Keratinocyte (primary cell): Measurements from ENCODE around the gene TRABD2B. TPM values are rescaled to one million over a fixed set of nuclear protein-coding genes. Genes with fewer than 3 reads are reported as not detected.

ENCODE experiments used
- DNase-seq: peaks from one replicate; pipeline ENCODE4 v3.0.0-alpha.2; 2011; ENCODE audit warnings: low read depth, missing footprints, low spot score
- FAIRE-seq: peaks from 2 replicates; lab custom pipeline; 2011; peaks lifted over from hg19 to GRCh38; lab: Jason Lieb, UNC
- H2AFZ ChIP-seq: 2 replicates; pipeline ENCODE4 v1.6.0; 2012; ENCODE audit warnings: low read length, control low read depth, inconsistent platforms; ENCODE audit not compliant: control insufficient read depth
- H3K27ac ChIP-seq: 2 replicates; pipeline ENCODE4 v1.5.1; 2011; ENCODE audit warnings: low read length; ENCODE audit not compliant: control insufficient read depth, insufficient read depth
- H3K27me3 ChIP-seq: 3 replicates; pipeline ENCODE4 v1.6.0; 2011; ENCODE audit warnings: low read length; ENCODE audit not compliant: control insufficient read depth, insufficient read depth; ENCODE audit errors: extremely low read depth
- H3K36me3 ChIP-seq, 2 experiments: 2 replicates in 1 of 2; 3 replicates in 1 of 2; pipeline ENCODE4 v1.5.1; 2011; ENCODE audit warnings: low read length in 2 of 2, mild to moderate bottlenecking in 1 of 2; ENCODE audit not compliant: control insufficient read depth in 2 of 2, insufficient read depth in 2 of 2; ENCODE audit errors: extremely low read depth in 1 of 2
- H3K4me1 ChIP-seq: 3 replicates; pipeline ENCODE4 v1.5.1; 2011; ENCODE audit warnings: low read length; ENCODE audit not compliant: control insufficient read depth, insufficient read depth; ENCODE audit errors: extremely low read depth
- H3K4me2 ChIP-seq: 3 replicates; pipeline ENCODE4 v1.6.0; 2011; ENCODE audit warnings: low read depth, low read length; ENCODE audit not compliant: control insufficient read depth, insufficient read depth; ENCODE audit errors: extremely low read depth
- H3K4me3 ChIP-seq, 3 experiments: fragments of 200-600 bp in 1 of 3; sonication (generic) in 1 of 3; 2 replicates in 2 of 3; 3 replicates in 1 of 3; pipeline ENCODE4 v1.5.1; 2011 to 2016; ENCODE audit warnings: low read length in 3 of 3, mild to moderate bottlenecking in 3 of 3, control low read depth in 2 of 3, inconsistent platforms in 1 of 3, low read depth in 1 of 3, mixed read lengths in 1 of 3, mixed run types in 1 of 3, moderate library complexity in 1 of 3; ENCODE audit not compliant: control insufficient read depth in 2 of 3, insufficient read depth in 2 of 3; ENCODE audit errors: extremely low read depth in 1 of 3
- H3K79me2 ChIP-seq: 2 replicates; pipeline ENCODE4 v1.6.0; 2012; ENCODE audit warnings: low read length; ENCODE audit not compliant: control insufficient read depth, insufficient read depth
- H3K9ac ChIP-seq: 3 replicates; pipeline ENCODE4 v1.6.0; 2011; ENCODE audit warnings: low read length; ENCODE audit not compliant: control insufficient read depth, insufficient read depth; ENCODE audit errors: extremely low read depth
- H3K9me1 ChIP-seq: 3 replicates; pipeline ENCODE4 v1.6.0; 2011; ENCODE audit warnings: low read length; ENCODE audit not compliant: control insufficient read depth, insufficient read depth; ENCODE audit errors: extremely low read depth
- H3K9me3 ChIP-seq: 2 replicates; pipeline ENCODE4 v1.5.1; 2012; ENCODE audit warnings: low read depth, low read length; ENCODE audit not compliant: control insufficient read depth
- H4K20me1 ChIP-seq: 3 replicates; pipeline ENCODE4 v1.6.0; 2011; ENCODE audit warnings: low read length; ENCODE audit not compliant: control insufficient read depth, insufficient read depth; ENCODE audit errors: extremely low read depth
- EZH2 ChIP-seq: IDR thresholded peaks from one replicate; pipeline ENCODE4 v1.6.1; 2012; ENCODE audit warnings: inconsistent platforms, mild to moderate bottlenecking, low read length, moderate library complexity
- dilution Hi-C: fragments of 300-500 bp; cut with MboI; formaldehyde crosslinking; loops from one replicate; pipeline ENCODE4 v1.7.0; 2020; ENCODE audit warnings: low sequenced_read_pairs; ENCODE audit not compliant: extremely low pct_ligation_motif_present
- polyA plus RNA-seq, 5 experiments: library from polyadenylated mRNA; depleted of rRNA in 3 of 5; stranded (reverse) in 3 of 5; stranded (forward) in 1 of 5; unstranded in 1 of 5; fragments of >200 nt; gene quantifications; 1 replicate in 1 of 5; 2 replicates in 3 of 5; 3 replicates in 1 of 5; pipeline versions ENCODE4 v1.2.1 to v1.2.3, GENCODE V29; 2011 to 2012; ENCODE audit warnings: missing spikeins in 2 of 5, low read depth in 1 of 5, low replicate concordance in 1 of 5
- TF ChIP-seq, protein P1 (sequence below), 3 experiments: IDR thresholded peaks in 1 of 3; conservative IDR thresholded peaks in 1 of 3; optimal IDR thresholded peaks in 1 of 3; 2 replicates in 2 of 3; 3 replicates in 1 of 3; pipeline versions ENCODE3 to v1.5.1; 2011; ENCODE audit warnings: low read length in 3 of 3, mild to moderate bottlenecking in 3 of 3, moderate library complexity in 2 of 3, control low read depth in 1 of 3, inconsistent platforms in 1 of 3; ENCODE audit not compliant: insufficient read depth in 2 of 3; ENCODE audit errors: extremely low read depth in 1 of 3

TRABD2B gene
- polyA plus RNA-seq, 1 donor (not counting 4 experiments of a cell fraction or from before 2014, with no cell fraction given), result 0.13 TPM

DNA sequence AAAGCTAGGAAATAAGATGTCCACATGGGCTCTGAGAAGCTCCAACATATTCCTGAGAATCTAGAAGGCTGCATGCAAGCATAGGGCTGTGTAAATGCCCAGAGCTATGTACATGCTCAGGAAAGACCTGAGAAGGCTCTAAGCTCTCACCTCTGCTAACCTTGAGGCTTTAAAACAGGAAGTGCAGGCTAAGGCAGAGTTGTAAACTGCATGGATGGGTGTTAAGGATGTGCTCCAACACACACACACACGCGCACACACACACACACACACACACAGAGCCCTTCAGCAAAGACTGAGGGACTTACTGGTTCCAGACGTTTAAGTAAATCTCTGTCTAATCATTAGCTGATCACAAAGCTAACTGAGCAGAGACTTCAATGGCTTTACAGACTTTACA is 162.9 kb downstream of the TRABD2B start:
- Histone ChIP-seq H3K9me3 (no peaks in the 10 kb centered on the region), H3K4me3 (no peak overlapping the region), H3K36me3 (no peaks in the 10 kb centered on the region), H2AFZ (no peak overlapping the region), H3K9me1 (no peaks in the 10 kb centered on the region), H3K27ac (no peak overlapping the region), H3K79me2 (no peaks in the 10 kb centered on the region), H3K4me1 (peaks cover 2% of the 10 kb centered on the region), H4K20me1 (no peaks in the 10 kb centered on the region), H3K9ac (no peak overlapping the region), H3K27me3 (peaks cover 16% of the 10 kb centered on the region), H3K4me2 (no peak overlapping the region)
- DNase-seq (no peak), FAIRE-seq (no peak)
- dilution Hi-C loops, result no loop called here
- TF ChIP-seq, protein P1, sequence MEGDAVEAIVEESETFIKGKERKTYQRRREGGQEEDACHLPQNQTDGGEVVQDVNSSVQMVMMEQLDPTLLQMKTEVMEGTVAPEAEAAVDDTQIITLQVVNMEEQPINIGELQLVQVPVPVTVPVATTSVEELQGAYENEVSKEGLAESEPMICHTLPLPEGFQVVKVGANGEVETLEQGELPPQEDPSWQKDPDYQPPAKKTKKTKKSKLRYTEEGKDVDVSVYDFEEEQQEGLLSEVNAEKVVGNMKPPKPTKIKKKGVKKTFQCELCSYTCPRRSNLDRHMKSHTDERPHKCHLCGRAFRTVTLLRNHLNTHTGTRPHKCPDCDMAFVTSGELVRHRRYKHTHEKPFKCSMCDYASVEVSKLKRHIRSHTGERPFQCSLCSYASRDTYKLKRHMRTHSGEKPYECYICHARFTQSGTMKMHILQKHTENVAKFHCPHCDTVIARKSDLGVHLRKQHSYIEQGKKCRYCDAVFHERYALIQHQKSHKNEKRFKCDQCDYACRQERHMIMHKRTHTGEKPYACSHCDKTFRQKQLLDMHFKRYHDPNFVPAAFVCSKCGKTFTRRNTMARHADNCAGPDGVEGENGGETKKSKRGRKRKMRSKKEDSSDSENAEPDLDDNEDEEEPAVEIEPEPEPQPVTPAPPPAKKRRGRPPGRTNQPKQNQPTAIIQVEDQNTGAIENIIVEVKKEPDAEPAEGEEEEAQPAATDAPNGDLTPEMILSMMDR (optimal IDR thresholded peaks at IDR 0.05 in 1 of 3, IDR thresholded peaks at IDR 0.05 in 1 of 3, conservative IDR thresholded peaks at IDR 0.05 in 1 of 3; ENCODE audit: extremely low read depth in 1 of 3, insufficient read depth in 2 of 3, low read length in 3 of 3), result no peak
- no peak for TF ChIP-seq EZH2

DNA sequence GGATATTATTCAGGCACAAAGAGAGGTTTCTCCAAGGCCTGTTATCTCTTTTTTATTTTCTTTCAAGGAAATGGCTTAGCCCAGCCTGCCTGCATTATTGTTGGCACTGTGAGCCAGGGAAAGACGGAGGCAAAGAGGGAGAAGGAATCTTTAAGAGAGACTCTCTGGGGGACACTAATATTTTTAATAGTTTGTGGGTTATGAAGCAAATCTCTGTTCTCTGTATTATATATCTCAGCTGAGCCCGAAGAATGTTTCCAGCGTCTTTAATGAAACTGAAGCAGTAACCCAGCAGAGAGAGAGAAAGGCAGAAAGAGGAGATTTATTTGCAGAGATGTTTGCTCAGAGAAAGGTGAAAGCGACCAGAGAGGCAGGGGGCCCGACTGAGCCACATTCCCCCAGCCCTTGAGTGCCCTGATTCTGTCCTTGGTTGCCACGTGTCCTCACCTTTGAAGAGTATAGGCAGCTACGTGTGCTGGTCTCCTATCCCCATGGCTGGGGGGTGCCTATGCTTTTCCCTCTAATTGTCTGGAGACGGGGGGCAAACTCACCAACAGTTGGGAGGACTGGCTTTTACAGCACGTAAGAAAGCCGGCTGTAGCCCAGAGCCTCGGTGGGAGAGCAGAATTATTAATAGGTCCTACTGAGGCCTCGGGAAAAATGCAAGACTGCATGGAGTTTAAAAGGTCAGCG is 166.4 kb downstream of the TRABD2B start:
- Histone ChIP-seq H3K9ac (no peak overlapping the region), H3K9me1 (no peaks in the 10 kb centered on the region), H3K4me2 (no peak overlapping the region), H3K4me1 (peaks cover 5% of the 10 kb centered on the region), H3K36me3 (no peaks in the 10 kb centered on the region), H3K27ac (no peak overlapping the region), H2AFZ (no peak overlapping the region), H3K79me2 (no peaks in the 10 kb centered on the region), H3K27me3 (peaks cover 19% of the 10 kb centered on the region), H3K4me3 (no peak overlapping the region), H3K9me3 (no peaks in the 10 kb centered on the region), H4K20me1 (no peaks in the 10 kb centered on the region)
- dilution Hi-C loops, result no loop called here
- FAIRE-seq, result no peak
- TF ChIP-seq, protein P1 (optimal IDR thresholded peaks at IDR 0.05 in 1 of 3, IDR thresholded peaks at IDR 0.05 in 1 of 3, conservative IDR thresholded peaks at IDR 0.05 in 1 of 3; ENCODE audit: extremely low read depth in 1 of 3, insufficient read depth in 2 of 3, low read length in 3 of 3), result no peak
- TF ChIP-seq EZH2, result no peak
- no peak for DNase-seq
